ENCODE results near the gene CCDC81.

GRCh38 chr11:86358720-86359119 is 16.0 kb upstream of the CCDC81 start:
- TF ChIP-seq CTCF (conservative IDR thresholded peaks at IDR 0.05 in 1 of 2, IDR thresholded peaks at IDR 0.05 in 1 of 2; ENCODE audit: low read depth in 1 of 2, low read length in 2 of 2) (no peak), EZH2 (IDR thresholded peaks at IDR 0.05; ENCODE audit: low read length, missing control alignments) (no peak)
